NCI-H1694 (cell line): Measurements from ENCODE around the gene PLCB1.
A peak's percentile ranks its signal among the peaks of the same experiment; 100 is the strongest.

ENCODE experiments used
- DNase-seq: peaks from one replicate; lab custom pipeline; 2025; lab: John Stamatoyannopoulos, UW

Gene PLCB1

GRCh38 chr20:8301655-8302054 lies 169.6 kb downstream of the PLCB1 start:
- no peak for DNase-seq

- no peak for DNase-seq
These were observed 171.6 kb downstream of the PLCB1 start for GRCh38 chr20:8303651-8304050.

GRCh38 chr20:8304124-8304816 lies 172.2 kb downstream of the PLCB1 start:
- DNase-seq: no peak

GRCh38 chr20:8305449-8305978 lies 173.4 kb downstream of the PLCB1 start:
- DNase-seq: peak; percentile 15

- no peak for DNase-seq
These were observed 174.9 kb downstream of the PLCB1 start for GRCh38 chr20:8306937-8307336.

GRCh38 chr20:8309634-8310033 lies 177.6 kb downstream of the PLCB1 start:
- no peak for DNase-seq

GRCh38 chr20:8310618-8311017 lies 178.6 kb downstream of the PLCB1 start:
- no peak for DNase-seq

GRCh38 chr20:8313073-8313472 lies 181.0 kb downstream of the PLCB1 start:
- DNase-seq: no peak

GRCh38 chr20:8315639-8316573 lies 183.8 kb downstream of the PLCB1 start:
- no peak for DNase-seq

- DNase-seq: no peak
These were observed 185.4 kb downstream of the PLCB1 start for GRCh38 chr20:8317448-8317847.

- DNase-seq: no peak
These were observed 187.0 kb downstream of the PLCB1 start for GRCh38 chr20:8318965-8319625.

- no peak for DNase-seq
These were observed 188.2 kb downstream of the PLCB1 start for GRCh38 chr20:8320306-8320705.

- DNase-seq: no peak
These were observed 188.9 kb downstream of the PLCB1 start for GRCh38 chr20:8321001-8321400.

- no peak for DNase-seq
These were observed 190.7 kb downstream of the PLCB1 start for GRCh38 chr20:8322662-8323217.

- DNase-seq: no peak
These were observed 194.1 kb downstream of the PLCB1 start for GRCh38 chr20:8326191-8326590.

- DNase-seq: no peak
These were observed 194.8 kb downstream of the PLCB1 start for GRCh38 chr20:8326899-8327298.

GRCh38 chr20:8328189-8328588 lies 196.1 kb downstream of the PLCB1 start:
- DNase-seq: no peak

GRCh38 chr20:8330319-8330784 lies 198.3 kb downstream of the PLCB1 start:
- no peak for DNase-seq

GRCh38 chr20:8330785-8331695 lies 199.0 kb downstream of the PLCB1 start:
- DNase-seq: peak; percentile 70

GRCh38 chr20:8331740-8332412 lies 199.8 kb downstream of the PLCB1 start:
- peak; percentile 6 for DNase-seq
